ENCODE measurements around the gene FLT4.

DNA sequence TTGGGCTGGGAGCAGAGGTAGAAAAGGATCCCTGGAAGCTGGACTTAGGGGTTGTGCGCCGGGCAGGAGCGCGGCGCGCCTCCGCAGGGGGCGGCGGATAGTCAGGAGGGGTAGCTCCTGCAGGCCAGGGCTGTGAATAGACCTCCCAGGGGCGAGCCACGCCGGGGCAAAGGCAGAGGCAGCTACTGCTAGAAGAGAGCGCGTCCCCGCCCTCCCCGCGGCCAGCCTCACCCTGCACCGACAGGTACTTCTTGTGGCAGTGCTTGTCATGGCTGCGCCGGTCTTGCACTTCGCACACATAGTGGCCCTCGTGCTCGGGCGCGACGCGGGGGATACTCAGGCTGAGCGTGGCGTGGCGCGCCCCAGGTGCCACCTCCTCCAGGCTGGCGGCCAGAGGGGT, 28.1 kb downstream of the FLT4 start:
- TF ChIP-seq GATA2 (IDR thresholded peaks at IDR 0.05; ENCODE audit: low read depth, low read length) = no peak
- TF ChIP-seq GATA3 (IDR thresholded peaks at IDR 0.05; ENCODE audit: low read depth, low read length) = no peak
